CD8-positive, alpha-beta memory T cell (primary cell): ENCODE measurements around the gene PTPN5. TPM values are rescaled to one million over a fixed set of nuclear protein-coding genes. Genes with fewer than 3 reads are reported as not detected.
"Not testable (repeated sequence)": the region's sequence is repeated elsewhere in the genome, so short reads cannot be mapped to it uniquely, and the experiment has no call there.

ENCODE experiments used
- CTCF ChIA-PET: fragments of 350-600 bp; sonication (Branson Sonifier 250); formaldehyde crosslinking; loops from one replicate; lab custom pipeline; 2021; ENCODE audit warnings: antibody characterized with exemption; lab: Charles Lee
- POLR2A ChIA-PET: fragments of 350-600 bp; sonication (Branson Sonifier 250); formaldehyde crosslinking; loops from one replicate; lab custom pipeline; 2021; ENCODE audit warnings: antibody characterized with exemption; lab: Charles Lee
- DNase-seq, 5 donors: peaks; one replicate each; pipeline versions ENCODE4 v3.0.0 to v3.0.0-alpha.2; 2020 to 2022; ENCODE audit warnings: mixed read lengths in 1 of 5
- H3K27ac ChIP-seq: one replicate; pipeline ENCODE4 v1.7.0; 2013; ENCODE audit warnings: low read depth, mild to moderate bottlenecking, low read length, moderate library complexity
- H3K27me3 ChIP-seq: 2 replicates; pipeline ENCODE4 v1.7.0; 2013; ENCODE audit warnings: low read length, mild to moderate bottlenecking; ENCODE audit not compliant: insufficient read depth, poor library complexity, severe bottlenecking
- H3K36me3 ChIP-seq: 2 replicates; pipeline ENCODE4 v1.7.0; 2013; ENCODE audit warnings: mild to moderate bottlenecking, low read length, moderate library complexity; ENCODE audit not compliant: insufficient read depth
- H3K4me1 ChIP-seq: 2 replicates; pipeline ENCODE4 v1.7.0; 2013; ENCODE audit warnings: mild to moderate bottlenecking, low read length, moderate library complexity; ENCODE audit not compliant: insufficient read depth
- H3K4me3 ChIP-seq: 2 replicates; pipeline ENCODE4 v1.7.0; 2013; ENCODE audit warnings: mild to moderate bottlenecking, low read length
- H3K9me3 ChIP-seq: 2 replicates; pipeline ENCODE4 v1.7.0; 2013; ENCODE audit warnings: mild to moderate bottlenecking, low read length
- H3K27ac Mint-ChIP-seq, 8 donors: one replicate each; pipeline ENCODE4 v1.8.0; 2020 to 2021; ENCODE audit warnings: mixed read lengths in 8 of 8, mild to moderate bottlenecking in 6 of 8, inconsistent platforms in 3 of 8, moderate library complexity in 3 of 8
- H3K27me3 Mint-ChIP-seq, 2 donors: one replicate each; pipeline ENCODE4 v1.8.0; 2020 to 2021; ENCODE audit warnings: mixed read lengths in 2 of 2, mild to moderate bottlenecking in 1 of 2, moderate library complexity in 1 of 2
- H3K36me3 Mint-ChIP-seq, 3 donors: one replicate each; pipeline ENCODE4 v1.8.0; 2020 to 2021; ENCODE audit warnings: mixed read lengths in 3 of 3, inconsistent platforms in 1 of 3, mild to moderate bottlenecking in 1 of 3
- H3K4me1 Mint-ChIP-seq, 3 donors: one replicate each; pipeline ENCODE4 v1.8.0; 2020 to 2021; ENCODE audit warnings: mixed read lengths in 3 of 3, inconsistent platforms in 1 of 3, mild to moderate bottlenecking in 1 of 3
- H3K4me3 Mint-ChIP-seq, 7 donors: one replicate each; pipeline ENCODE4 v1.8.0; 2020 to 2021; ENCODE audit warnings: mixed read lengths in 7 of 7, mild to moderate bottlenecking in 6 of 7, moderate library complexity in 4 of 7, inconsistent platforms in 2 of 7
- H3K9me3 Mint-ChIP-seq, 5 donors: one replicate each; pipeline ENCODE4 v1.8.0; 2020 to 2022; ENCODE audit warnings: mixed read lengths in 5 of 5, mild to moderate bottlenecking in 3 of 5, moderate library complexity in 2 of 5, inconsistent platforms in 1 of 5
- polyA plus RNA-seq: library from polyadenylated mRNA; unstranded; fragments of 300-500 nt; fragmentation: Illumina TruSeq; gene quantifications from one replicate; pipeline ENCODE4 v1.2.3, GENCODE V29; 2021
- total RNA-seq, 2 experiments: library from RNA; stranded (reverse); gene quantifications; one replicate each; pipeline ENCODE4 v1.2.3, GENCODE V29; 2021

Gene PTPN5
- total and polyA plus RNA-seq, 3 experiments from 2014 or later, result not detected

GRCh38 chr11:18684267-18684666 lies 107.3 kb downstream of the PTPN5 start:
- CTCF ChIA-PET, result interaction anchor here (1.6 kb wide), 1 partner anchor 38 kb away, joined by 6 read pairs; no protein-coding TSS in a partner anchor
- Histone ChIP-seq H3K36me3 (no peaks in the 10 kb centered on the region), H3K27ac (no peak overlapping the region), H3K4me1 (no peaks in the 10 kb centered on the region), H3K4me3 (no peak overlapping the region), H3K27me3 (no peaks in the 10 kb centered on the region), H3K9me3 (no peaks in the 10 kb centered on the region)
- H3K4me3 Mint-ChIP-seq, result no peak overlapping the region
- peaks cover 0 to 3% (median 0%) of the 10 kb centered on the region in 3 donors for H3K4me1 Mint-ChIP-seq
- H3K27me3 Mint-ChIP-seq, result peaks cover 0 to 5% of the 10 kb centered on the region in 2 donors
- no peaks in the 10 kb centered on the region for H3K36me3 Mint-ChIP-seq
- no peaks in the 10 kb centered on the region for H3K9me3 Mint-ChIP-seq
- POLR2A ChIA-PET, result no interaction called here
- H3K27ac Mint-ChIP-seq, result no peak overlapping the region
- no peak for DNase-seq

GRCh38 chr11:18682466-18682865 lies 109.1 kb downstream of the PTPN5 start:
- H3K4me3 ChIP-seq, result no peak overlapping the region
- peaks cover 0 to 5% of the 10 kb centered on the region in 2 donors for H3K27me3 Mint-ChIP-seq
- DNase-seq, result no peak
- no peak overlapping the region for H3K4me3 Mint-ChIP-seq
- H3K36me3 ChIP-seq, result no peaks in the 10 kb centered on the region
- peaks cover 0 to 6% (median 0%) of the 10 kb centered on the region in 3 donors for H3K4me1 Mint-ChIP-seq
- CTCF ChIA-PET, result no interaction called here
- H3K9me3 Mint-ChIP-seq, result no peaks in the 10 kb centered on the region
- no peaks in the 10 kb centered on the region for H3K4me1 ChIP-seq
- no peak overlapping the region for H3K27ac Mint-ChIP-seq
- H3K36me3 Mint-ChIP-seq, result no peaks in the 10 kb centered on the region
- no peak overlapping the region for H3K27ac ChIP-seq
- POLR2A ChIA-PET, result no interaction called here
- no peaks in the 10 kb centered on the region for H3K9me3 ChIP-seq
- no peaks in the 10 kb centered on the region for H3K27me3 ChIP-seq

- H3K27me3 Mint-ChIP-seq, H3K4me1 Mint-ChIP-seq, H3K36me3 Mint-ChIP-seq, POLR2A ChIA-PET, H3K9me3 ChIP-seq, H3K27me3 ChIP-seq, DNase-seq, H3K4me3 Mint-ChIP-seq, H3K4me3 ChIP-seq, H3K9me3 Mint-ChIP-seq, H3K36me3 ChIP-seq, H3K27ac ChIP-seq, H3K4me1 ChIP-seq: not testable (repeated sequence)
- CTCF ChIA-PET, result interaction anchor here (1.2 kb wide), 1 partner anchor 40 kb away, joined by 4 read pairs; no protein-coding TSS in a partner anchor
- H3K27ac Mint-ChIP-seq, result peak overlapping the region in 2 of 8 donors; percentile 16 to 72
Observed at GRCh38 chr11:18681949-18682348, 109.6 kb downstream of the PTPN5 start.

Other genes starting within 250 kb of the PTPN5 start
- 10 to 100 TPM; 15.6 to 16.6 TPM for gene UEVLD, start 203.1 kb downstream of the PTPN5 start, total RNA-seq
- gene UEVLD, start 203.1 kb downstream of the PTPN5 start, polyA plus RNA-seq, result 14.2 TPM
- under 1 TPM in 1 of 2 experiments, not detected in 1; 0.96 TPM for gene MISFA, start 192.0 kb downstream of the PTPN5 start, total RNA-seq
- 0.47 TPM for gene MISFA, start 192.0 kb downstream of the PTPN5 start, polyA plus RNA-seq
- gene SPTY2D1, start 157.5 kb downstream of the PTPN5 start, total RNA-seq, result 10 to 100 TPM; 23.7 to 27.3 TPM
- 10.6 TPM for gene SPTY2D1, start 157.5 kb downstream of the PTPN5 start, polyA plus RNA-seq
- gene TMEM86A, start 93.0 kb downstream of the PTPN5 start, total RNA-seq, result 1 to 10 TPM; 1.0 to 1.3 TPM
- 0.54 TPM for gene TMEM86A, start 93.0 kb downstream of the PTPN5 start, polyA plus RNA-seq
- under 1 TPM; 0.20 to 0.33 TPM for gene IGSF22, start 65.6 kb downstream of the PTPN5 start, total RNA-seq
- 6.1 TPM for gene IGSF22, start 65.6 kb downstream of the PTPN5 start, polyA plus RNA-seq
- gene MRGPRX1, start 147.6 kb upstream of the PTPN5 start, total RNA-seq, result not detected
- not detected for gene MRGPRX1, start 147.6 kb upstream of the PTPN5 start, polyA plus RNA-seq